GM12875 (cell line): ENCODE data around the gene TBX4.
"Not testable (repeated sequence)": the region's sequence is repeated elsewhere in the genome, so short reads cannot be mapped to it uniquely, and the experiment has no call there.

Experiments used
- H3K4me3 ChIP-seq: one replicate; pipeline ENCODE4 v1.5.1; 2011; ENCODE audit warnings: low read depth, low read length, control low read depth
- CTCF ChIP-seq: IDR thresholded peaks from 2 replicates; pipeline ENCODE4 v1.5.1; 2011; ENCODE audit warnings: low read depth, mild to moderate bottlenecking, control low read depth, inconsistent platforms, low read length, moderate library complexity, borderline replicate concordance; ENCODE audit not compliant: insufficient read depth

The TBX4 gene

GRCh38 chr17:61444075-61444474 lies 8.1 kb upstream of the TBX4 start:
- no peak overlapping the region for H3K4me3 ChIP-seq

GRCh38 chr17:61444831-61445230 lies 7.4 kb upstream of the TBX4 start:
- H3K4me3 ChIP-seq: no peak overlapping the region
- no peak for TF ChIP-seq CTCF

More at GRCh38 chr17:61444075-61444474, 8.1 kb upstream of the TBX4 start:
- TF ChIP-seq CTCF: no peak

DNA sequence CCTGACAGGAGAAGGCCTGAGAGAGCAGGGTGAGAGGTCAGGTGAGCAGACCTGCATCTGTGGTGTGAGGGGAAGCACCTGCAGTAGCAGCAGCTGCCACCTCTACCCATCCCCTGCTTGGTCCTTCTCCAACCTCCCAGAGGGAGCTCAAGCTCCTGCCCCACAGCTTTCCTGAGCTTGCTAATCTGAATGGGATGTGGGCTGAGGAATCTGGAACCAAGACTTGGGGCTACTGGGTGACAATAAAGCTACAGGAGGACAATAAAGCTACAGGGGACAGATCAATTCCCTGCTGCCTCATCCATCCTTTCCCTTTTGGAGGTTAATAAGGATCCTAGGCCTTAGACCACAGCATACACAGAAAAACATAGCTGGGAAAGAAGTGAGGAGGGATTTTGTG lies 4.9 kb upstream of the TBX4 start:
- TF ChIP-seq CTCF: no peak
- H3K4me3 ChIP-seq: no peak overlapping the region

- H3K4me3 ChIP-seq: no peak overlapping the region
- no peak for TF ChIP-seq CTCF
These were observed 4.2 kb upstream of the TBX4 start for GRCh38 chr17:61448042-61448441.

DNA sequence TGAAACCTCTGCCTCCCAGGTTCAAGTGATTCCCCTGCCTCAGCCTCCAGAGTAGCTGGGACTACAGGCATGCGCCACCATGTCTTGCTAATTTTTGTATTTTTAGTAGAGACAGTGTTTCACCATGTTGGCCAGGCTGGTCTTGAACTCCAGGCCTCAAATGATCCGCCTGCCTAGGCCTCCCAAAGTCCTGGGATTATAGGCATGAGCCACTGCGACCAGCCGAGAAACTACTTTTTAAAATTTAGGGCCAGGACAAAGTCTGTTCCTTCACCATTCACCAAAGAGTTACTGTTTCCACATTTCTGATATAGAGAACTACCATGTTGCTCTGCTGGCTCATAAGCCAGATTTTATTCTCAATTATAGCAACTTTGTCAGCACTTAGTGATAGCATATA lies 3.1 kb upstream of the TBX4 start:
- not testable (repeated sequence) for H3K4me3 ChIP-seq

DNA sequence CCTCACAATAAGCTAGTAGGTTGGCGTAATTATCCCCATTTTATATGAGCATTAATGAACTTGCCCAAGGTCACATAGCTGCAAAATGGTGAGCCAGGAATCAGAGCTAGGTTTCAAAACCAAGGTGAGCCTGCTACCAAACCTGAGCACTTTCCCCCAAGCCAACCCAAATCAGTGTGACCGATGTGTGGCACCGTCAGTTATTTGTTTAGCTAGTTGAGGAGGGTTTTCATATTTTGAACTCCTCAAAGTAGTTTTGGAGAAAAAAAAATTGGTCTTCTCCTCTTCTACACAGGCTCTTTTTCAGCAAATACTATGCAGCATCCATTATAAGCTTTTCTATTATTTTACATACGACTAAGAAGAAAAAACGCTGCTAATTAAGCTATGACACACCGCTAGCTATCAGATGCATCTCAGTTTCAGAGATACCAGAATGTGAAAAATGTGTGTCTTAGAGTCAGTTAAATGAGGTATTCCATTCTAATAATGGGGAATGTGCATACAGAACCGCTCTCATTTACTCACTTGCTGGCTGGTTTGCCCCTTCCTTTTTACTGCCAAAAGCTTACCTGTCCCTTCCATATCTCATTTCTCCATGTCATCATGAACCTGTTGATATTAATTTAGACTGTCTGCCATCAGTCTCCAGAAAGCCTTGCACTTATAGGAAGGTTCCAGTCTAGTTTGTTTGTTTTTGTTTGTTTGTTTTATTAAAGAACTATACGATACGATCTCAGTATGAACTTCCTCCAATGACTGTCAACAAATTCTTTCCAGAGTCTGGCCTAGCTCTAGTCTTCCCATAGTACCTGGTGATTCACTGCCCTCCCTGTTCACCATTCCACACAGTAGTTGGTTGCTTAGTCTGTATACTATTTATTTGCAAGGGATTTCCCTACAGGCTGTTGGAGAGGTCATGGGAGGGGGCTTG lies 2.2 kb upstream of the TBX4 start:
- no peak for TF ChIP-seq CTCF
- no peak overlapping the region for H3K4me3 ChIP-seq

GRCh38 chr17:61450641-61451537 lies 1.3 kb upstream of the TBX4 start:
- no peak overlapping the region for H3K4me3 ChIP-seq
- no peak for TF ChIP-seq CTCF
